NT2/D1 (cell line): ENCODE measurements around the gene PNN.

Source experiments
- YY1 ChIP-seq: IDR thresholded peaks from 2 replicates; pipeline ENCODE4 v1.6.1; 2011; ENCODE audit not compliant: insufficient read length, insufficient read depth
- ZNF274 ChIP-seq: IDR thresholded peaks from 2 replicates; pipeline ENCODE4 v1.6.1; 2011; ENCODE audit warnings: mild to moderate bottlenecking, low read depth, low read length

GRCh38 chr14:39186941-39187525, 12.0 kb downstream of the PNN start:
- no peak for TF ChIP-seq ZNF274
- TF ChIP-seq YY1, result no peak
